Measurements from ENCODE around the gene CENPP. TPM values are rescaled to one million over a fixed set of nuclear protein-coding genes. Genes with fewer than 3 reads are reported as not detected.

Gene CENPP
- total RNA-seq, 1 donor from 2014 or later: 5.7 TPM

DNA sequence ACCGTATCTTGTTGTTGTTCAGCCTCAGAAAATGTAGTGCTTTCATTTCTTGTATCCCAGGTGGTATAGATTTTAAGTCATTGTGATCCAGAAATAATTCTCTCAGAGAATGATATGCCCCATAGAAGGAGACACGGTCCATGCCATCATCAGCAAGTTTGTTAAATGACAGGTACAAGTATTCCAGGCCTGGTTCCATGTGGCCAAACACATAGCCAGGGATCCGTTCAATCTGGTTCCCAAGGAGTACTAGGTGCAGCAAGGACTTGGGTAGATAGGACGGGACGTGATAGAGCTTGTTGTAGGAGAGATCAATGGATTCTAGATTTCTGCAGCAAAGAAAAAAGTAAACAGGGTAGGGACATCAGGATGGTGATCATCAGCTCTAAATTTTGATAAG is 175.0 kb downstream of the CENPP start:
- FAIRE-seq: no peak
- no peak for DNase-seq (ENCODE audit: low spot score in 2 of 2)

DNA sequence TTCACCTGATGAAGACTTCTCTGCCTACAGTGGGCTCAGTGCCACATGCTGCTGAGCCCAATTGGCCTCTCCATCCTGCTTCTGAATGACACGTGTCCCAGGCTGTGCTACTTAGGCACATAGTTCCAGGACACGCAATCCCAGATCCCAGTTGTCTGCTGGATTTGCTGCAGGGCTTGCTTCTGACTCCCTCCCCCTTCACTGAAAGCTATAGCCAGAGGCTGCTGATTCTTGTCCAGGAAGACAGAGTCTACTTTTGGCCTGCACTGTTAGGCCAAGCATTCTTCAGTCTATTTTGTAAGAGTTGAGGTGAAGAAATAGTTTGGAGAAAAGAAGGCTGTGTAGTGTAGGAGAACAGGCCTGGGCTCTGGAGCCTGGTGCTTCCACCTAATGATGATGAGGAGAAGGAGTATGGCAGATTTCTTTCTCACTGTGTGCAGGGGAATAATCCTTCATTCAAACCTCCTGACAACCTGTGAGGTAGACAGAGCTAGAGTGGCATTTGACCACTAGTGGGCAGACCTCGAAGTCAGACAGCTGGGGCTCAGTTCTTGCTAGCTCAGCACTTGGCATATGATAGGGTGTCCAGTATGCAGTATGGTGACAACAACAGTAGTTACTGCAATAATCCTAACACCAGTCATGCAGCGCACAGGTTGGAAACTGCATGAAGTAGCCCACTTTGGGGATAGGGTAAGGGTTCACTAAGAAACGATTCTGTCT is 176.1 kb downstream of the CENPP start:
- no peak for DNase-seq (ENCODE audit: low spot score in 2 of 2)
- no peak for FAIRE-seq

DNA sequence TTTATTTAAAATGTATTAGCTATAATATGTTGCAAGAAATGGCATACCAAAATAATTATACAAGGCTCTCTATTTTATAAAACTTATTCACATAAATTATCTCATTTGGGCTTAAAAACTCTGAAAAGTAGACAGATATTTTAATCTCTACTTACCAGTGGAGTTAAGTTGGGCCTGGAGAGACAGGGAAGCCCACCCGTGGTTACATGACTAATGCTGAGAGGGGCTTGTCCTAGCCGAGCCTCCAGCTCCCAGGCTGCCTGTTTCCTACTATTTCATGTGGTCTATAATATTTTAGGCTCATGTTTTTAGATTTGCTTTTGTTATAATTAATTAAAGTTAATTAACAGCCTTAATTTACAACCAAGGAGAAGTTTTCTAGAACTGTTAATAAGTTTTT is 177.4 kb downstream of the CENPP start:
- FAIRE-seq: no peak
- no peak for DNase-seq (ENCODE audit: low spot score in 2 of 2)

- DNase-seq (ENCODE audit: low spot score in 2 of 2) (no peak), FAIRE-seq (no peak)
These were observed 179.1 kb downstream of the CENPP start for GRCh38 chr9:92504881-92505280.

DNA sequence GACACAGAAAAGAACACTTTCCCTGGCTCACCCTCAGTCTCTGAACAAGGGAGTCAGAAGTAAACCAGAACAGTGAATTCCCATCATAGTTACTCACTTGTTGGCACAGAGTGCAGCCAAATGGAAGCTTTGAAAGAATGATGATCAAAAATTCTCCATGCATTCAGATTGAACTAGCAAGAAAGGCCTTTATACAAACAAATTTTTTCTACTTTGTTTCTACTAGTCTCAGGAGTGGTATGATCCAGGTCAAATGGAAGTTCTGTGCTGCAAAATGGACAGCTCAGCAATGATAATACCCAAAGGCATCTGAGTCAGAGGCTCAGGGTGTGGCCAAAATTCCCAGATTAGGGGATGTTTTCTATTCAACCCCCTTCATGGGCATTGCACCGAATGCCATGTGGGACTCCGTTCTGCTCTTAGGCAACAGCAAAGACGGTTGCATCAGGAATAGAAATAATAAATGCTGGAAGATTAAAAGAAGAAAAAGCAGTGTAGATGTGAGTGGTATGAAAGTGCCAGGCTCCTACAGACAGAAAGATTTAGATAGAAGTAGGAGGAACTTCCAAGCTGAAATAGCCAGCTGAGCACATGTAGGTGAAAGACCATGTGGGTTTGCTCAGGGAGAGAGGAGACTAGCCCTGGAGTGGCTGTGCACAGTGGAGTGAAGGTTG is 180.6 kb downstream of the CENPP start:
- FAIRE-seq (no peak), DNase-seq (ENCODE audit: low spot score in 2 of 2) (no peak)

DNA sequence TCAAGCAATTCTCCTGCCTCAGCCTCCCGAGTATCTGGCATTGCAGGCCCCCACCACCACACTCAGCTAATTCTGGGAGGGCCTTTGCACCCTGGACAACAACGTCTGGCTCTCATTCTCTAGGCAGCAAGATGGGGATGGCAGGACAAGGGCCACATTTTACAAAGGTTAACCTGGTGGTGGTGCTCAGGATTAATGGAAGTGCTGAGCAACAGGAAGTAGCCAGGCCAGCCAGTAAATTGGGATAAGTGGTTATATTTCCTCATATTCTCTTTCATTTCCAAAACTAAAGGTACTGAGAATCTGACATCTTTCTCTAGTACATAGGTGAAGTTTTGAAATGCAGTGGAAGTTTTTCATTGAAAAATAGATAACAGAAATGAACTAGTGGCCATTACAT is 181.3 kb downstream of the CENPP start:
- FAIRE-seq: no peak
- no peak for DNase-seq (ENCODE audit: low spot score in 2 of 2)

DNA sequence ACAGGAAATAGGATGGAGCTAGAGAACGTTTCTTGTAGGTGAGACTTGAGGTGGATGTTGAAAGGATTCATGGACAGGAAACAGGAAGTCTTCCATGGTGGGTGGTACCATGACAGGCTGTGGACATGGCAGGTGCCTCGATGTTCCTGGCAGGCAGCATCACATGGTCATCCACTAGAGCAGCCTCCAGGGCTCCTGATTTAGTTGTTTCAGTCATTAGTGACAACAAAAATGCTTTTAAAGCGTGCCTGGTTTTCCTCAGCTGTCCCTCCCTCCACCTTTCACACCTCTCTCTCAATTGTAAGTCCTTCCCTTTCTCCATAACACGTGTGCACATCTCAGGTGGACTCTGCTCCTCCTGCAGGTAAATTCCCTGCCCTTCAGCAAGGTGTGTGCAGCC is 181.7 kb downstream of the CENPP start:
- FAIRE-seq (no peak), DNase-seq (ENCODE audit: low spot score in 2 of 2) (no peak)

GRCh38 chr9:92508018-92508820 is 182.5 kb downstream of the CENPP start:
- no peak for DNase-seq (ENCODE audit: low spot score in 2 of 2)
- no peak for FAIRE-seq

DNA sequence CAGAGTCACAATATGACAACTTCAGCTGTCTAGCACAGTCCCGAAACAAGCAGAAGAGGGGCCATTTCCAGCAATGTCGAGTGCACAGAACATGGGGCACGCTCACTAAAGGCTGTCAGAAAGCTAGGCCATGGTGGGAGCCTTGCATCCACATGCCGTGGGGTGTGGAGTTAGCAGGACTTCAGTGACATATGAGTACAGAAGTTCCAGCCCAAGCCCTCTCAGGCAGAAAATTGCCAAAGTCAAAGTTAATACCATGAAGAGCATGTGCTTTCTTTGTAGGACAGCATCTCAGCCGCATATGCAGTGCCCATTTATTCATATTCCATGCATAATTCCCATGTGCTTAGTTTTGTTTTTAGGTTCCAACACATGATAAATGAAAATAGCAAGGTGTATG is 183.3 kb downstream of the CENPP start:
- FAIRE-seq (no peak), DNase-seq (ENCODE audit: low spot score in 2 of 2) (no peak)

- no peak for FAIRE-seq
- no peak for DNase-seq (ENCODE audit: low spot score in 2 of 2)
These were observed 185.0 kb downstream of the CENPP start for GRCh38 chr9:92510747-92511146.

- no peak for FAIRE-seq
These were observed 186.9 kb downstream of the CENPP start for GRCh38 chr9:92512622-92513021.

GRCh38 chr9:92513349-92513748 is 187.6 kb downstream of the CENPP start:
- DNase-seq (ENCODE audit: low spot score in 2 of 2) (no peak), FAIRE-seq (no peak)

More at GRCh38 chr9:92512622-92513021, 186.9 kb downstream of the CENPP start:
- no peak for DNase-seq (ENCODE audit: low spot score in 2 of 2)

GRCh38 chr9:92514635-92515034 is 188.9 kb downstream of the CENPP start:
- FAIRE-seq (no peak), DNase-seq (ENCODE audit: low spot score in 2 of 2) (no peak)

DNA sequence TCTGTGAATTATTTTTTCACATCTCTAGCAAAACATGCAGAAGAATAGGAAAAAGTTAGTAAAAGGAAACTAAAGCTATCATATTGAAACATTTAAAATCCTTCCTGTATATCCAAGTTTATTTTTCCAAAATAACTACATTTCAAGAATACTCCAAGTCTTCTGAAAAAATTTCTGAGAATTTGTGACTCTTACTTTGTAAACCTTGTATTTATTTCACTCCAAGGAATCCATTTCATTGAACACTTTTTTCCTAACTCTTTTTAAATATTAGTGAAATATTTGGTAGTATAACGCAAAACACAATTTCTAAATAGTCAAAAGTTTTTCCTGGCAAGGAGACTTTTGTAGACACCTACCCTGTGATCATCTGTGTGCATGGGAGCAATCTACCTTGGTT is 190.8 kb downstream of the CENPP start:
- FAIRE-seq: no peak

GRCh38 chr9:92517046-92517445 is 191.3 kb downstream of the CENPP start:
- DNase-seq (ENCODE audit: low spot score in 2 of 2) (no peak), FAIRE-seq (no peak)

More for the DNA sequence above, 190.8 kb downstream of the CENPP start:
- DNase-seq (ENCODE audit: low spot score in 2 of 2): no peak

- FAIRE-seq: no peak
These were observed 192.4 kb downstream of the CENPP start for GRCh38 chr9:92518199-92518598.

GRCh38 chr9:92520837-92521236 is 195.1 kb downstream of the CENPP start:
- FAIRE-seq (no peak), DNase-seq (ENCODE audit: low spot score in 2 of 2) (no peak)

More at GRCh38 chr9:92518199-92518598, 192.4 kb downstream of the CENPP start:
- DNase-seq (ENCODE audit: low spot score in 2 of 2): no peak

- DNase-seq (ENCODE audit: low spot score in 2 of 2) (no peak), FAIRE-seq (no peak)
These were observed 197.5 kb downstream of the CENPP start for GRCh38 chr9:92522983-92523970.

DNA sequence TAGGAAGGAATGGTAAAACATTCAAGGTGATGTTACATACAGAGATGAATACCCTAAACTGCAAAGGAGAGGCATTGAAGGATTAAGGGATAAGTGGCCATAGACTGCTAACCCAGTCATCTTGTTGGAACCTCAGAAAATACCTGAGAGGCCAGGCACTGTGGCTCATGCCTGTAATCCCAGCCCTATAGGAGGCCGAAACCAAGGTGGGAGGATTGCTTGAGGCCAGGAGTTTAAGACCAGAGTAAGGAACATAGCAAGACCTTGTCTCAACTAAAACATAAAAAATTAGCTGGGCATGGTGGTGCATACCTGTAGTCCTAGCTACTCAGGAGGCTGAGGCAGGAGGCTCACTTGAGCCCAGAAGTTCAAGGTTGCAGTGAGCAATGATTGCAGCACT is 199.1 kb downstream of the CENPP start:
- no peak for DNase-seq (ENCODE audit: low spot score in 2 of 2)

DNA sequence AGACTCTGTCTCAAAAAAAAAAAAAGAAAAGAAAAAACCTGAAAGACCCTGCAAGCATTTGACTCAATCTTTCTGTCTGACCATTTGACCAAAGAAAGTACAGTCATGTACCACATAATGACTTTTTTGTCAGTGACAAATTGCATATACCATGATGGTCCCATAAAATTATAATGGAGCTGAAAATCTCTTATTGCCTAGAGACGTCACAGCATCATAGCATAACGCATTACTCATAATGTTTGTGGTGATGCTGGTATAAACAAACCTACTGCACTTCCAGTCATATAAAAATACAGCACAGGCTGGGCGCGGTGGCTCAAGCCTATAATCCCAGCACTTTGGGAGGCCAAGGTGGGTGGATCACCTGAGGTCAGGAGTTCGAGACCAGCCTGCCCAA is 199.6 kb downstream of the CENPP start:
- DNase-seq (ENCODE audit: low spot score in 2 of 2) (no peak), FAIRE-seq (no peak)

More for the DNA sequence above, 199.1 kb downstream of the CENPP start:
- FAIRE-seq: no peak
